Keratinocyte (primary cell): ENCODE results near the gene CCNT1.
"Not testable (repeated sequence)": the region's sequence is repeated elsewhere in the genome, so short reads cannot be mapped to it uniquely, and the experiment has no call there.

ENCODE experiments used
- EZH2 ChIP-seq: IDR thresholded peaks from one replicate; pipeline ENCODE4 v1.6.1; 2012; ENCODE audit warnings: inconsistent platforms, mild to moderate bottlenecking, low read length, moderate library complexity
- TF ChIP-seq, protein P1 (sequence below), 3 experiments: IDR thresholded peaks in 1 of 3; conservative IDR thresholded peaks in 1 of 3; optimal IDR thresholded peaks in 1 of 3; 2 replicates in 2 of 3; 3 replicates in 1 of 3; pipeline versions ENCODE3 to v1.5.1; 2011; ENCODE audit warnings: low read length in 3 of 3, mild to moderate bottlenecking in 3 of 3, moderate library complexity in 2 of 3, control low read depth in 1 of 3, inconsistent platforms in 1 of 3; ENCODE audit not compliant: insufficient read depth in 2 of 3; ENCODE audit errors: extremely low read depth in 1 of 3

DNA sequence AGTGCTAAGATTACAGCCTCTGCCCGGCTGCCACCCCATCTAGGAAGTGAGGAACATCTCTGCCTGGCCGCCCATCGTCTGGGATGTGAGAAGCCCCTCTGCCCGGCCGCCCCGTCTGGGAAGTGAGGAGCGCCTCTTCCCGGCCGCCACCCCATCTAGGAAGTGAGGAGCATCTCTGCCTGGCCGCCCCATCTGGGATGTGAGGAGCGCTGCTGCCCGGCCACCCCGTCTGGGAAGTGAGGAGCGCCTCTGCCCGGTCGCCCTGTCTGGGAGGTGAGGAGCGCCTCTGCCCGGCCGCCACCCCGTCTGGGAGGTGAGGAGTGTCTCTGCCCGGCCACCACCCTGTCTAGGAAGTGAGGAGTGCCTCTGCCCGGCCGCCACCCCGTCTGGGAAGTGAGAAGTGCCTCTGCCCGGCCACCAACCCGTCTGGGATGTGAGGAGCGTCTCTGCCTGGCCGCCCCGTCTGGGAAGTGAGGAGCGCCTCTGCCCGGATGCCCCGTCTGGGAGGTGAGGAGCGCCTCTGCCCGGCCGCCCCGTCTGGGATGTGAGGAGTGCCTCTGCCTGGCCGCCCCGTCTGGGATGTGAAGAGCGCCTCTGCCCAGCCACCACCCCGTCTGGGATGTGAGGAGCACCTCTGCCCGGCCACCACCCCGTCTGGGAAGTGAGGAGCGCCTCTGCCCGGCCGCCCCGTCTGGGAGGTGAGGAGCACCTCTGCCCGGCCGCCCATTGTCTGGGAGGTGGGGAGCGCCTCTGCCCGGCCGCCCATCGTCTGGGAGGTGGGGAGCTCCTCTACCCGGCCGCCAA lies 74.6 kb downstream of the CCNT1 start:
- TF ChIP-seq, protein P1, sequence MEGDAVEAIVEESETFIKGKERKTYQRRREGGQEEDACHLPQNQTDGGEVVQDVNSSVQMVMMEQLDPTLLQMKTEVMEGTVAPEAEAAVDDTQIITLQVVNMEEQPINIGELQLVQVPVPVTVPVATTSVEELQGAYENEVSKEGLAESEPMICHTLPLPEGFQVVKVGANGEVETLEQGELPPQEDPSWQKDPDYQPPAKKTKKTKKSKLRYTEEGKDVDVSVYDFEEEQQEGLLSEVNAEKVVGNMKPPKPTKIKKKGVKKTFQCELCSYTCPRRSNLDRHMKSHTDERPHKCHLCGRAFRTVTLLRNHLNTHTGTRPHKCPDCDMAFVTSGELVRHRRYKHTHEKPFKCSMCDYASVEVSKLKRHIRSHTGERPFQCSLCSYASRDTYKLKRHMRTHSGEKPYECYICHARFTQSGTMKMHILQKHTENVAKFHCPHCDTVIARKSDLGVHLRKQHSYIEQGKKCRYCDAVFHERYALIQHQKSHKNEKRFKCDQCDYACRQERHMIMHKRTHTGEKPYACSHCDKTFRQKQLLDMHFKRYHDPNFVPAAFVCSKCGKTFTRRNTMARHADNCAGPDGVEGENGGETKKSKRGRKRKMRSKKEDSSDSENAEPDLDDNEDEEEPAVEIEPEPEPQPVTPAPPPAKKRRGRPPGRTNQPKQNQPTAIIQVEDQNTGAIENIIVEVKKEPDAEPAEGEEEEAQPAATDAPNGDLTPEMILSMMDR (optimal IDR thresholded peaks at IDR 0.05 in 1 of 3, IDR thresholded peaks at IDR 0.05 in 1 of 3, conservative IDR thresholded peaks at IDR 0.05 in 1 of 3; ENCODE audit: extremely low read depth in 1 of 3, insufficient read depth in 2 of 3, low read length in 3 of 3), result not testable (repeated sequence)
- TF ChIP-seq EZH2, result not testable (repeated sequence)
